IMR-90 (cell line): Measurements from ENCODE around the gene STRN.

Experiments used
- CEBPB ChIP-seq: IDR thresholded peaks from 2 replicates; pipeline ENCODE4 v1.6.1; 2012; ENCODE audit warnings: low read depth, low read length, improper control_type of control experiment
- CTCF ChIP-seq: conservative IDR thresholded peaks from 2 replicates; pipeline ENCODE4 v1.5.1; 2012; ENCODE audit warnings: mild to moderate bottlenecking, low read depth, low read length, improper control_type of control experiment
- FOS ChIP-seq: fragments of 150-350 bp; IDR thresholded peaks from 2 replicates; pipeline ENCODE4 v1.6.1; 2016; ENCODE audit warnings: low read depth, low read length
- MAFK ChIP-seq: IDR thresholded peaks from 2 replicates; pipeline ENCODE4 v1.6.1; 2012; ENCODE audit warnings: low read depth, low read length, improper control_type of control experiment
- MAZ ChIP-seq: IDR thresholded peaks from 2 replicates; pipeline ENCODE4 v1.6.1; 2012; ENCODE audit warnings: low read depth, mild to moderate bottlenecking, low read length, improper control_type of control experiment, moderate library complexity, borderline replicate concordance
- POLR2A ChIP-seq: IDR thresholded peaks from 2 replicates; pipeline ENCODE4 v1.6.1; 2012; ENCODE audit warnings: mild to moderate bottlenecking, low read depth, low read length
- RAD21 ChIP-seq: IDR thresholded peaks from 2 replicates; pipeline ENCODE4 v1.6.1; 2012; ENCODE audit warnings: low read length, improper control_type of control experiment
- RFX5 ChIP-seq: IDR thresholded peaks from 2 replicates; pipeline ENCODE4 v1.8.0; 2012; ENCODE audit warnings: low read depth, mild to moderate bottlenecking, low read length, moderate library complexity
- SMC3 ChIP-seq: fragments of 150-350 bp; IDR thresholded peaks from 2 replicates; pipeline ENCODE4 v1.6.1; 2016; ENCODE audit warnings: low read depth, mild to moderate bottlenecking, antibody characterized with exemption, low read length, moderate library complexity
- USF2 ChIP-seq: fragments of 150-350 bp; IDR thresholded peaks from 2 replicates; pipeline ENCODE4 v1.6.1; 2017; ENCODE audit warnings: mild to moderate bottlenecking, antibody characterized with exemption, low read length, low read depth

GRCh38 chr2:36808386-36809068 lies 157.8 kb downstream of the STRN start:
- TF ChIP-seq USF2 = no peak
- no peak for TF ChIP-seq MAZ
- no peak for TF ChIP-seq POLR2A
- no peak for TF ChIP-seq CTCF
- TF ChIP-seq RAD21 = no peak
- TF ChIP-seq RFX5 = no peak
- TF ChIP-seq SMC3 = no peak
- TF ChIP-seq FOS = no peak
- no peak for TF ChIP-seq MAFK
- TF ChIP-seq CEBPB = no peak
